A549 (cell line): ENCODE results near the gene MTHFR. TPM values are rescaled to one million over a fixed set of nuclear protein-coding genes. Genes with fewer than 3 reads are reported as not detected.
A peak's percentile ranks its signal among the peaks of the same experiment; 100 is the strongest.

ENCODE experiments used
- ATAC-seq, 2 experiments: fragments of 200-7000 bp in 1 of 2; fragments of >200 bp in 1 of 2; cut with Nextera tagmentation in 1 of 2; cut with Tn5 transposase in 1 of 2; 3 replicates each; pipeline versions ENCODE4 v1.8.0 to v1.9.1; 2018 to 2020; ENCODE audit warnings: mild to moderate bottlenecking in 1 of 2, moderate library complexity in 1 of 2
- CTCF ChIA-PET: fragments of 300-600 bp; sonication (Branson Sonifier 250); formaldehyde crosslinking; extraction: SDS; loops from one replicate; lab custom pipeline; 2021; ENCODE audit warnings: antibody characterized with exemption, inconsistent platforms; lab: Yijun Ruan, JAX
- POLR2A ChIA-PET: fragments of 350-600 bp; formaldehyde crosslinking; extraction: SDS; loops from one replicate; lab custom pipeline; 2021; ENCODE audit warnings: antibody characterized with exemption, inconsistent platforms; lab: Yijun Ruan, JAX
- DNase-seq, 2 experiments: peaks; one replicate each; pipeline versions ENCODE4 v3.0.0 to v3.0.0-alpha.2; 2011 to 2016; ENCODE audit warnings: low read depth in 1 of 2, low spot score in 1 of 2
- FAIRE-seq: peaks from 2 replicates; lab custom pipeline; 2011; peaks lifted over from hg19 to GRCh38; lab: Jason Lieb, UNC
- H3K27ac ChIP-seq, 2 experiments: fragments of >200 bp; sonication (Bioruptor Twin); formaldehyde crosslinking; 3 replicates each; pipeline ENCODE4 v1.5.1; 2016 to 2017
- H3K4me1 ChIP-seq: fragments of >200 bp; sonication (Bioruptor Twin); formaldehyde crosslinking; 3 replicates; pipeline ENCODE4 v1.6.1; 2016
- H3K4me2 ChIP-seq: fragments of >200 bp; sonication (Bioruptor Twin); formaldehyde crosslinking; 3 replicates; pipeline ENCODE4 v1.6.1; 2016
- H3K4me3 ChIP-seq: fragments of >200 bp; sonication (Bioruptor Twin); formaldehyde crosslinking; 3 replicates; pipeline ENCODE4 v1.5.1; 2016
- H3K9me3 ChIP-seq: fragments of >200 bp; sonication (Bioruptor Twin); formaldehyde crosslinking; 3 replicates; pipeline ENCODE4 v1.6.1; 2016
- BHLHE40 ChIP-seq: IDR thresholded peaks from 2 replicates; pipeline ENCODE4 v1.6.1; 2012; ENCODE audit warnings: low read depth, low read length, inconsistent platforms
- CBX2 ChIP-seq: fragments of 200-600 bp; sonication (generic); IDR thresholded peaks from 2 replicates; pipeline ENCODE4 v1.6.1; 2016; ENCODE audit warnings: low read depth, mild to moderate bottlenecking, borderline replicate concordance
- EP300 ChIP-seq, 2 experiments: fragments of >200 bp; sonication (Bioruptor Twin); formaldehyde crosslinking; IDR thresholded peaks; 2 replicates in 1 of 2; 3 replicates in 1 of 2; pipeline ENCODE4 v1.6.1; 2016 to 2017
- FOSB ChIP-seq: fragments of 250-450 bp; sonication (Bioruptor Pico); IDR thresholded peaks from 2 replicates; pipeline ENCODE4 v1.5.0; 2020; ENCODE audit warnings: mild to moderate bottlenecking, moderate library complexity
- FOSL2 ChIP-seq, 2 experiments: fragments of 450-650 bp in 1 of 2; fragments of >200 bp in 1 of 2; sonication (Bioruptor Twin) in 1 of 2; formaldehyde crosslinking; IDR thresholded peaks; 2 replicates each; pipeline versions ENCODE4 v1.5.0 to v1.6.1; 2016 to 2020; ENCODE audit warnings: mild to moderate bottlenecking in 1 of 2, moderate library complexity in 1 of 2
- FOXS1 ChIP-seq: fragments of 250-450 bp; sonication (Bioruptor Pico); IDR thresholded peaks from 2 replicates; pipeline ENCODE4 v1.5.0; 2020; ENCODE audit warnings: mild to moderate bottlenecking, moderate library complexity
- HDAC2 ChIP-seq: fragments of 200-600 bp; sonication (generic); IDR thresholded peaks from 2 replicates; pipeline ENCODE4 v1.6.1; 2016
- HOXB5 ChIP-seq: fragments of 250-450 bp; sonication (Bioruptor Pico); IDR thresholded peaks from 2 replicates; pipeline ENCODE4 v1.5.0; 2020; ENCODE audit warnings: mild to moderate bottlenecking, moderate library complexity
- JUN ChIP-seq, 2 experiments: fragments of >200 bp; sonication (Bioruptor Twin); formaldehyde crosslinking; IDR thresholded peaks; 2 replicates in 1 of 2; 3 replicates in 1 of 2; pipeline ENCODE4 v1.6.1; 2016 to 2017
- JUNB ChIP-seq: fragments of >200 bp; sonication (Bioruptor Twin); formaldehyde crosslinking; IDR thresholded peaks from 2 replicates; pipeline ENCODE4 v1.6.1; 2016
- KDM1A ChIP-seq: fragments of 200-600 bp; sonication (generic); IDR thresholded peaks from 2 replicates; pipeline ENCODE4 v1.6.1; 2016; ENCODE audit warnings: low read depth, mild to moderate bottlenecking
- MAZ ChIP-seq: fragments of 150-350 bp; IDR thresholded peaks from 2 replicates; pipeline ENCODE4 v1.6.1; 2014; ENCODE audit warnings: antibody characterized with exemption, low read depth, low read length, borderline replicate concordance
- NFE2L2 ChIP-seq: fragments of 150-350 bp; conservative IDR thresholded peaks from 2 replicates; pipeline ENCODE4 v1.6.1; 2014; ENCODE audit warnings: low read length
- NR3C1 ChIP-seq: fragments of >200 bp; sonication (Bioruptor Twin); formaldehyde crosslinking; IDR thresholded peaks from 3 replicates; pipeline ENCODE4 v1.6.1; 2017
- POLR2A ChIP-seq: IDR thresholded peaks from 2 replicates; pipeline ENCODE4 v1.6.1; 2012; ENCODE audit warnings: mild to moderate bottlenecking, low read length
- RFX5 ChIP-seq: fragments of 450-650 bp; IDR thresholded peaks from 2 replicates; pipeline ENCODE4 v1.7.1; 2014; ENCODE audit warnings: antibody characterized with exemption, mild to moderate bottlenecking, moderate library complexity
- SMC3 ChIP-seq: fragments of >200 bp; sonication (Bioruptor Twin); formaldehyde crosslinking; IDR thresholded peaks from 3 replicates; pipeline ENCODE4 v1.6.1; 2018; ENCODE audit warnings: inconsistent platforms
- ZFP36 ChIP-seq: fragments of 450-650 bp; IDR thresholded peaks from 2 replicates; pipeline ENCODE4 v1.6.1; 2014; ENCODE audit warnings: borderline replicate concordance; ENCODE audit not compliant: partially characterized antibody
- ZNF302 ChIP-seq: fragments of 250-450 bp; sonication (Bioruptor Pico); IDR thresholded peaks from 2 replicates; pipeline ENCODE4 v1.9.0; 2021; ENCODE audit warnings: inconsistent platforms, mild to moderate bottlenecking, moderate library complexity
- WGBS: methylation state at CpG from one replicate; pipeline ENCODE4 v1.1.6; 2017; ENCODE audit errors: missing lambda C conversion rate; 5-methylcytosine and 5-hydroxymethylcytosine counted together
- polyA plus RNA-seq, 4 experiments: library from polyadenylated mRNA; depleted of rRNA in 3 of 4; stranded (reverse); fragments of >200 nt; fragmentation: RNase III in 1 of 4; extraction: RNeasy Plus Mini Kit Qiagen cat#74134 plus additional on column Dnase treatment in 1 of 4; gene quantifications; 2 replicates in 3 of 4; 3 replicates in 1 of 4; pipeline ENCODE4 v1.2.3, GENCODE V29; 2011 to 2017
- TF ChIP-seq, protein P1 (sequence below): IDR thresholded peaks from 2 replicates; pipeline ENCODE4 v1.6.1; 2012
- TF ChIP-seq, protein P2 (sequence below): IDR thresholded peaks from 2 replicates; pipeline ENCODE4 v1.6.1; 2012; ENCODE audit warnings: low read depth, borderline replicate concordance
- TF ChIP-seq, protein P3 (sequence below): fragments of >200 bp; sonication (Bioruptor Twin); formaldehyde crosslinking; IDR thresholded peaks from 3 replicates; pipeline ENCODE4 v1.5.1; 2016
- TF ChIP-seq, protein P4 (sequence below): fragments of 450-650 bp; IDR thresholded peaks from 2 replicates; pipeline ENCODE4 v1.6.1; 2014; ENCODE audit warnings: antibody characterized with exemption
- TF ChIP-seq, protein P5 (sequence below): fragments of >200 bp; sonication (Bioruptor Twin); formaldehyde crosslinking; IDR thresholded peaks from 3 replicates; pipeline ENCODE4 v1.6.1; 2016
- TF ChIP-seq, protein P6 (sequence below): fragments of 200-600 bp; sonication (generic); IDR thresholded peaks from 2 replicates; pipeline ENCODE4 v1.6.1; 2016; ENCODE audit warnings: antibody characterized with exemption, mild to moderate bottlenecking, moderate library complexity

MTHFR gene
- polyA plus RNA-seq, 2 of the 4 experiments (the other 2 are of a cell fraction) = 4.5 to 5.2 TPM

DNA sequence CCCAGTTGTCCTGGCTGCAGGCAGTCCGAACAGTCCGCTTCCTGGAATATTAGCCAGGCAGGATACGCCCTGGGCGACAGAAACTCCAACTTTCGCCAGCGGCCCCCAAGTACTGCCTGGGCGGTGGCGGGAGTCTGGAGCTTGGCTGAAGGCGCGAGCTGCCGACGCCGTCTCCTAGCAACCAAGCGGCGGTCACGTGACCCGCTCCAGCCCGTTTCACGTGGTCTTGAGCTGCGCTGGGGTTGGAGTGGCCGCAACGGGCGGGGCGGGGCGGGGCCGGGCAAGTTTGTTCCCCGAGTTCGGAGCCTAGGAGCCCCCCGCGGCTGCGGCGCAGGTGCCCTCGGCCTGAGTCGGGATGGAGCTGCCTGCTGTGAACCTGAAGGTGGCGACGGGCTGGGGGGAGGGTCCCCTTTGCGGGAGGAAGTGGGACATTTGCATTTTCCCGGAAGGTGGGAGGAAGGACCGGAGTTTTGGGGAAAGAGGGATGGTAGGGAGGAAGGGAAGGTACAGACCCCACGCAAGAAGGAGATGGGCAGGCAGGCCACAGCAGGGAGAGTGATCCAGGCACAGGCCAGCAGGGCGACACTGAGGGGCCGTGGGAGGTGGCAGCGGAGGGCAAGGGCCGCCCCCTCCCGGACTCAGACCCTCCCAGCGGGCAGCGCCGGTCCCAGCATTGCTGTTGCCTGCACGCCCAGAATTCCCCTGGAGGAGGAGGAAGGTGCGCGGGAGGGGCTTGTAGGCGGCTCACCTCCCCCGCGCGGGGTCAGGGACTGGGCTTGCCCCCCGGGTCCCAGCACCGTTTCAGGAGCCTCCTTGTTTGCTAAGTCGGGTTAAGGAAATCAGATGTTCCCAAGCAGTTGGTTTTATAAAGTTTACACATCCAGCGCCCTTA, 69.7 kb downstream of the MTHFR start, which contains the start of gene AGTRAP:
Gene AGTRAP, plus strand, starts transcription at position 283 of the 892 bp plus-strand sequence. Its CDS starts 73 bp downstream, at position 356.
- ATAC-seq (peak; percentile 84 to 92), FAIRE-seq (no peak), DNase-seq (peak; percentile 81 to 90)
- Histone ChIP-seq H3K4me3 (peak within 1 kb of the TSS; percentile 68), H3K4me1 (peaks cover 14% of the 10 kb centered on the region), H3K27ac (peak within 1 kb of the TSS; percentile 90 to 98), H3K9me3 (no peaks in the 10 kb centered on the region), H3K4me2 (peak within 1 kb of the TSS; percentile 85)
- CTCF ChIA-PET = interaction anchor here (0.5 to 2.1 kb wide), 7 partner anchors 13 to 287 kb away, joined by 3 to 10 read pairs (median 4); no protein-coding TSS in a partner anchor
- 3% methylated on average over 14 of the region's 59 CpGs for WGBS
- POLR2A ChIA-PET = interaction anchor here (0.6 to 1.2 kb wide), 5 partner anchors 25 to 172 kb away, joined by 3 to 6 read pairs (median 3); partner anchors contain the start of genes CLCN6 and MTHFR
- TF ChIP-seq SMC3 (no peak), BHLHE40 (no peak), FOSL2 (IDR thresholded peaks at IDR 0.05) (no peak), FOSL2 (CRISPR knock-in tag; IDR thresholded peaks at IDR 0.05) (no peak), ZFP36 (no peak), CBX2 (no peak), NFE2L2 (no peak), JUN (IDR thresholded peaks at IDR 0.05) (no peak; a peak in 1 of 5 replicates), POLR2A (peak; percentile 22), HDAC2 (no peak), JUNB (no peak), HOXB5 (CRISPR knock-in tag) (no peak), MAZ (no peak), FOSB (CRISPR knock-in tag) (no peak), EP300 (IDR thresholded peaks at IDR 0.05) (no peak), RFX5 (no peak; the same call in 1 of the 2 replicates), FOXS1 (CRISPR knock-in tag) (no peak), ZNF302 (no peak), NR3C1 (no peak), KDM1A (no peak)
- TF ChIP-seq, protein P1, sequence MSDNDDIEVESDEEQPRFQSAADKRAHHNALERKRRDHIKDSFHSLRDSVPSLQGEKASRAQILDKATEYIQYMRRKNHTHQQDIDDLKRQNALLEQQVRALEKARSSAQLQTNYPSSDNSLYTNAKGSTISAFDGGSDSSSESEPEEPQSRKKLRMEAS = peak; percentile 60
- TF ChIP-seq, protein P2, sequence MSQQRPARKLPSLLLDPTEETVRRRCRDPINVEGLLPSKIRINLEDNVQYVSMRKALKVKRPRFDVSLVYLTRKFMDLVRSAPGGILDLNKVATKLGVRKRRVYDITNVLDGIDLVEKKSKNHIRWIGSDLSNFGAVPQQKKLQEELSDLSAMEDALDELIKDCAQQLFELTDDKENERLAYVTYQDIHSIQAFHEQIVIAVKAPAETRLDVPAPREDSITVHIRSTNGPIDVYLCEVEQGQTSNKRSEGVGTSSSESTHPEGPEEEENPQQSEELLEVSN = peak; percentile 66
- TF ChIP-seq, protein P3, sequence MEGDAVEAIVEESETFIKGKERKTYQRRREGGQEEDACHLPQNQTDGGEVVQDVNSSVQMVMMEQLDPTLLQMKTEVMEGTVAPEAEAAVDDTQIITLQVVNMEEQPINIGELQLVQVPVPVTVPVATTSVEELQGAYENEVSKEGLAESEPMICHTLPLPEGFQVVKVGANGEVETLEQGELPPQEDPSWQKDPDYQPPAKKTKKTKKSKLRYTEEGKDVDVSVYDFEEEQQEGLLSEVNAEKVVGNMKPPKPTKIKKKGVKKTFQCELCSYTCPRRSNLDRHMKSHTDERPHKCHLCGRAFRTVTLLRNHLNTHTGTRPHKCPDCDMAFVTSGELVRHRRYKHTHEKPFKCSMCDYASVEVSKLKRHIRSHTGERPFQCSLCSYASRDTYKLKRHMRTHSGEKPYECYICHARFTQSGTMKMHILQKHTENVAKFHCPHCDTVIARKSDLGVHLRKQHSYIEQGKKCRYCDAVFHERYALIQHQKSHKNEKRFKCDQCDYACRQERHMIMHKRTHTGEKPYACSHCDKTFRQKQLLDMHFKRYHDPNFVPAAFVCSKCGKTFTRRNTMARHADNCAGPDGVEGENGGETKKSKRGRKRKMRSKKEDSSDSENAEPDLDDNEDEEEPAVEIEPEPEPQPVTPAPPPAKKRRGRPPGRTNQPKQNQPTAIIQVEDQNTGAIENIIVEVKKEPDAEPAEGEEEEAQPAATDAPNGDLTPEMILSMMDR = no peak
- TF ChIP-seq, protein P4, sequence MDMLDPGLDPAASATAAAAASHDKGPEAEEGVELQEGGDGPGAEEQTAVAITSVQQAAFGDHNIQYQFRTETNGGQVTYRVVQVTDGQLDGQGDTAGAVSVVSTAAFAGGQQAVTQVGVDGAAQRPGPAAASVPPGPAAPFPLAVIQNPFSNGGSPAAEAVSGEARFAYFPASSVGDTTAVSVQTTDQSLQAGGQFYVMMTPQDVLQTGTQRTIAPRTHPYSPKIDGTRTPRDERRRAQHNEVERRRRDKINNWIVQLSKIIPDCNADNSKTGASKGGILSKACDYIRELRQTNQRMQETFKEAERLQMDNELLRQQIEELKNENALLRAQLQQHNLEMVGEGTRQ = peak; percentile 98
- TF ChIP-seq, protein P5, sequence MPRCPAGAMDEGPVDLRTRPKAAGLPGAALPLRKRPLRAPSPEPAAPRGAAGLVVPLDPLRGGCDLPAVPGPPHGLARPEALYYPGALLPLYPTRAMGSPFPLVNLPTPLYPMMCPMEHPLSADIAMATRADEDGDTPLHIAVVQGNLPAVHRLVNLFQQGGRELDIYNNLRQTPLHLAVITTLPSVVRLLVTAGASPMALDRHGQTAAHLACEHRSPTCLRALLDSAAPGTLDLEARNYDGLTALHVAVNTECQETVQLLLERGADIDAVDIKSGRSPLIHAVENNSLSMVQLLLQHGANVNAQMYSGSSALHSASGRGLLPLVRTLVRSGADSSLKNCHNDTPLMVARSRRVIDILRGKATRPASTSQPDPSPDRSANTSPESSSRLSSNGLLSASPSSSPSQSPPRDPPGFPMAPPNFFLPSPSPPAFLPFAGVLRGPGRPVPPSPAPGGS = 0 out of 3 replicates have a peak, but pooled peaks have one; percentile 9
- TF ChIP-seq, protein P6, sequence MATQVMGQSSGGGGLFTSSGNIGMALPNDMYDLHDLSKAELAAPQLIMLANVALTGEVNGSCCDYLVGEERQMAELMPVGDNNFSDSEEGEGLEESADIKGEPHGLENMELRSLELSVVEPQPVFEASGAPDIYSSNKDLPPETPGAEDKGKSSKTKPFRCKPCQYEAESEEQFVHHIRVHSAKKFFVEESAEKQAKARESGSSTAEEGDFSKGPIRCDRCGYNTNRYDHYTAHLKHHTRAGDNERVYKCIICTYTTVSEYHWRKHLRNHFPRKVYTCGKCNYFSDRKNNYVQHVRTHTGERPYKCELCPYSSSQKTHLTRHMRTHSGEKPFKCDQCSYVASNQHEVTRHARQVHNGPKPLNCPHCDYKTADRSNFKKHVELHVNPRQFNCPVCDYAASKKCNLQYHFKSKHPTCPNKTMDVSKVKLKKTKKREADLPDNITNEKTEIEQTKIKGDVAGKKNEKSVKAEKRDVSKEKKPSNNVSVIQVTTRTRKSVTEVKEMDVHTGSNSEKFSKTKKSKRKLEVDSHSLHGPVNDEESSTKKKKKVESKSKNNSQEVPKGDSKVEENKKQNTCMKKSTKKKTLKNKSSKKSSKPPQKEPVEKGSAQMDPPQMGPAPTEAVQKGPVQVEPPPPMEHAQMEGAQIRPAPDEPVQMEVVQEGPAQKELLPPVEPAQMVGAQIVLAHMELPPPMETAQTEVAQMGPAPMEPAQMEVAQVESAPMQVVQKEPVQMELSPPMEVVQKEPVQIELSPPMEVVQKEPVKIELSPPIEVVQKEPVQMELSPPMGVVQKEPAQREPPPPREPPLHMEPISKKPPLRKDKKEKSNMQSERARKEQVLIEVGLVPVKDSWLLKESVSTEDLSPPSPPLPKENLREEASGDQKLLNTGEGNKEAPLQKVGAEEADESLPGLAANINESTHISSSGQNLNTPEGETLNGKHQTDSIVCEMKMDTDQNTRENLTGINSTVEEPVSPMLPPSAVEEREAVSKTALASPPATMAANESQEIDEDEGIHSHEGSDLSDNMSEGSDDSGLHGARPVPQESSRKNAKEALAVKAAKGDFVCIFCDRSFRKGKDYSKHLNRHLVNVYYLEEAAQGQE = no peak
